NCI-H510A treated with DMSO at 0.1 percent for 48 hours (cell line): ENCODE data around the gene UBASH3B.
"Not testable (repeated sequence)": the region's sequence is repeated elsewhere in the genome, so short reads cannot be mapped to it uniquely, and the experiment has no call there.

Experiments
- DNase-seq: peaks from one replicate; lab custom pipeline; 2025; lab: John Stamatoyannopoulos, UW

UBASH3B gene, protein sequence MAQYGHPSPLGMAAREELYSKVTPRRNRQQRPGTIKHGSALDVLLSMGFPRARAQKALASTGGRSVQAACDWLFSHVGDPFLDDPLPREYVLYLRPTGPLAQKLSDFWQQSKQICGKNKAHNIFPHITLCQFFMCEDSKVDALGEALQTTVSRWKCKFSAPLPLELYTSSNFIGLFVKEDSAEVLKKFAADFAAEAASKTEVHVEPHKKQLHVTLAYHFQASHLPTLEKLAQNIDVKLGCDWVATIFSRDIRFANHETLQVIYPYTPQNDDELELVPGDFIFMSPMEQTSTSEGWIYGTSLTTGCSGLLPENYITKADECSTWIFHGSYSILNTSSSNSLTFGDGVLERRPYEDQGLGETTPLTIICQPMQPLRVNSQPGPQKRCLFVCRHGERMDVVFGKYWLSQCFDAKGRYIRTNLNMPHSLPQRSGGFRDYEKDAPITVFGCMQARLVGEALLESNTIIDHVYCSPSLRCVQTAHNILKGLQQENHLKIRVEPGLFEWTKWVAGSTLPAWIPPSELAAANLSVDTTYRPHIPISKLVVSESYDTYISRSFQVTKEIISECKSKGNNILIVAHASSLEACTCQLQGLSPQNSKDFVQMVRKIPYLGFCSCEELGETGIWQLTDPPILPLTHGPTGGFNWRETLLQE

GRCh38 chr11:122655527-122656072, at the start of gene UBASH3B:
Gene UBASH3B (plus strand): TSS chr11:122655722. CDS start chr11:122656050, 328 bp downstream.
- no peak for DNase-seq

- DNase-seq: not testable (repeated sequence)
These were observed 48.4 kb upstream of the UBASH3B start for GRCh38 chr11:122607162-122607561.

GRCh38 chr11:122612123-122612824, 43.2 kb upstream of the UBASH3B start:
- DNase-seq: no peak

DNA sequence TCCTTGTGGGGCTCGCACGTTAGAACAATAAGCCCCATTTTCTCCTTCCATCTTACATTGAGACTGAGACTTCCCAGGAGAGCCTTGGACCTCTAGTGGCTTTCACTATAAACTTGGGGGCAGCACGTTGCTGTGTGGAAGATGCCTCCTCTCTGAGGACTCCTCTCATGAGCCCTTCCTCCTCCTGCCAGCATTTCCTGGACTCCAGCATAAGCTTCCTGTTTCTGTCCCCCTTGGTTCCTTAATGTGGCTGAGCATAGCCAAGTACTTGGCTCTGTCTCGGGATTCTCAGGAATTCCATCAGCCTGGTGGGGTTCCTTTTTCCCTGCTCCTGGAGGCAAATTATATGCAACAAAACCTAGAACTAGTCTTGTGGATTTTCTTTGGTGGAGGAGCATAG, 38.8 kb upstream of the UBASH3B start:
- DNase-seq: no peak

DNA sequence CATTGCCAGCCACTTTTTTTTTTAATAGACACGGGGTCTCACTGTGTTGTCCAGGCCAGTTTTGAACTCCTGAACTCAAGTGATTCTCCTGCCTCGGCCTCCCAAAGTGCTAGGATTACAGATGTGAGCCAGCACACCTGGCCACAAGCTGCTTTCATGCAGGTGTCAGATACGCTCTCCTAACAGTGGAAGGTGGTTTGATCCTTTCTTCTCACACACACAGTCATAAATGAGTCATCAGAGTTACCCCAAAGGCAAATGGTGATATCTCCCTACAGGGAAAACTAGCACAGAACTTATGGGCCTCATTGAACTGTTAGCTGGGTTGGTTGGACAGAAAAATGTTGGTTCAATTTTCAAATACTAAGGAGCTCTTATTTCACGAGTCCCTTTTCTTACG, 38.2 kb upstream of the UBASH3B start:
- no peak for DNase-seq

DNA sequence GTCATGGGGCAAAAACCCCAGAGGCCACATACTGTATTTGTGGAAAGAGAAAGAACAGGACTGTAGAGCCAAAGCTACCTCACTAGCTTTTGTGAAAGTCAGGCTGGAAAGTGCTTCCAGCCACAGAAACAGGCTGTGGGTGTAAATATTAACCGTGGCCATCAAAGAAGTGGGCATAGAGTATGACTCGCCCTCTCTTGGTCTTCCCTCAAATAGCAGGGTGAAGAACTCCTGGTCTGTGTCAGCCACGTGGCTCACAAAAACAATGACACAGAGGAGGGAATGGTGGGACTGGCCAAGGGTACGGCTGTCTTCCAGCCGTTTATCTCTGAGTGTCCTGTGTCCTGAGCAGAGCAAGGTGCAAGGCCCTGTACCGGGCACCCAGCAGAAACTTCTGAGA, 37.6 kb upstream of the UBASH3B start:
- no peak for DNase-seq

DNA sequence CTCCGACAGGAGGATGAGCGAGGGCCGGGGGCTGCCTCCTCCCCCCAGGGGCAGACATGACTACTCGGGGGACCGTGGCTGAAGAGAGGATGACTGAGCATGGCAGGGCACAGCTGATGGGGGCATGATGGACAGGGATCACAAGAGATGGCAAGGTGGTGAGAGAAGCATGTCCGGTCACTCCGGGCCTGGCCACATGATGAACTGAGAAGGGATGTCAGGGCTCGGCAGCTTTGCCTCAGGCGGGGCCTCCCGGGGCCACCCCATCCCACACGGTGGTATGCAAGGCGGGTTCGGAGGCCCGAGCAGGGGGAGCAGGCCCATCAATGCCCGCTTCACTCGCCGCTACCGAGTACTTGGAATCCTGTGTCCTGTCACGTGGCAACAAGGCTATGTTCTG, 36.6 kb upstream of the UBASH3B start:
- DNase-seq: no peak

DNA sequence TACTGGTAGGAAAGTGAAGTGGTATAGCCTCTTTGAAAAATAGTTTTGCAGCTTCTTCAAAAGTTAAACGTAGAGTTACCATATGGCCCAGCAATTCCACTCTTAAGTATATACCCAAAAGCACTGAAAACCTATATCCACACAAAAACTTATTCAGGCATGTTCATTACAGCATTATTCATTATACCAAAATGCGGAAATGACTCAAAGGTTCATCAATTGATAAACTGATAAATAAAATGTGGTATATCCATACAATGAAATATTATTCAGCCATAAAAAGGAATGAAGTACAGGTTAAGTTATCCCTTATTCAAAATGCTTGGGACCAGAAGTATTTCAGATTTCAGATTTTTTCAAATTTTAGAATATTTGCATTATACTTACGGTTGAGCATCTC, 35.8 kb upstream of the UBASH3B start:
- no peak for DNase-seq

- DNase-seq: not testable (repeated sequence)
These were observed 30.0 kb upstream of the UBASH3B start for GRCh38 chr11:122625501-122625900.

GRCh38 chr11:122625976-122626665, 29.4 kb upstream of the UBASH3B start:
- DNase-seq: no peak

DNA sequence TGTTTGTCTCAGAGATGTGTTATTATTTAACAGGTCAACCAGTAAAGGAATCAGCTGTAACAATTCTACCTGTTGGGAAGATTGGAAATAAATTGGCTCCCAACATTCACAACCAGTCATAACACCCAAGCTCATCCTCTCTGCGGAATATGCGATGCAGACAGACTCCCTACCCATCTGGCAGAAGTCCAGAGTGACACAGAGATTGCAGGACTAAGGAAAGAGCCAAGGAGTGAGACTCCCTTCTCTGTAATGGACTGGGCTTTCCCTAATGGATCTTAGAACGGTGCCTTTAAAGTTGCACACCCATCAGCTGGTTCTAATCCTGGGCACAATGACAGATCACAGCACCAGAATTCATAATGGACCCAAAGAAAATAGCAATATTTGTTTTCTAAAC, 27.8 kb upstream of the UBASH3B start:
- no peak for DNase-seq

DNA sequence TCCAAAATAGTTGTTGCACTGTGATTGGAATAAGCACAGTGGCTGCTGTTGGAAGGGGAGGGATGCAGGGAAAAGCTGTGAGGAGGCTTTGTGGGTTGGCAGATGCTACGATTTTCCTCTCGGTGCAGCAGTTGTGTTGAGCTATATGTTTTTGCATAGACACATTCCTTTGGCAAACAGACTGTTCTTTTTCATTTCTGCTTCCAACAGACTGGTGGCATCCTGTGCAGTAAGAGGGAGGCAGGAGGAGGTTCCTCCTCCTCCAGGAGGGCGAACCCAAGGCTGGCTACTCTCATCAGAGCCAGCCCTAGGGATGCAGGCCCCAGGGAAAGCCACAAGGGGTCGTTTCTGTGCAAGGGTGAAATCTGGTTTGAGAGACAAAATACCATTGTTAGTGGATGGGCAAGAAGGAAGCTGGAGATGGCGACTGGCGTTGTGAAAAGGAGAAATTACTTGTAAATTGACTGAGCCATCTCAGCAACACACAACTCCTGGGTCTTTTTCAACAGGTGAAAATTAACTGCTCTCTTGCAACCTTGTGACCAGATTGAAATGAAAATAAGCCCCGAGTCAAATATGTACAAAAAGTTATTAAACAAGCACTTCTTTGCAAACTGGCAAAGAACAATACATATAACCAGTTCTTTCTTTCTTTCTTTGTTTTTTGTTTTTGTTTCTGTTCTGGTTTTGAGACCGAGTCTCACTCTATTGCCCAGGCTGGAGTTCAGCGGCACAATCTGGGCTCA, 26.5 kb upstream of the UBASH3B start:
- no peak for DNase-seq

GRCh38 chr11:122632181-122632824, 23.2 kb upstream of the UBASH3B start:
- DNase-seq: no peak

- DNase-seq: no peak
These were observed 22.2 kb upstream of the UBASH3B start for GRCh38 chr11:122633219-122633829.

- DNase-seq: no peak
These were observed 21.0 kb upstream of the UBASH3B start for GRCh38 chr11:122634501-122634900.

GRCh38 chr11:122637541-122637940, 18.0 kb upstream of the UBASH3B start:
- DNase-seq: no peak

DNA sequence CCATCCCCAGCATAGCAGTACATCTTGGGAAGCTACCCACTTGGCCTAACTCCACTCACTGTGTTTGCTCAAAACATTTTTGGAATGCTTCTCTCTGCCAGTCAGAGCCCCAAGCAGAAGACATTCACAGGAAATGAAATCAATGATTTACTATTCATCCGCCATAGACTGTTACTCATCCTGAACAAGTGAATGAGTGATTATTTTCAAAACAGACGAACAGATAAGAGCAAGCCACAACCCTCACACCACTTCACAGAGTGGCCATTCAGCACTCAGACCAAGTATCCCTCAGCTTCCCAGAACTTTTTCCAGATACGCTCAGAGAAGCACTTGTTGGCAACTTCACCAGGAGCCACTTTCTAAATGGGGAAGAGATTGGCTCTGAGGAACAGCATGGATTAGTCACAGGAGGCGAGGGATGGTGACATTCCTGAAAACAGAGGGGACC, 13.0 kb upstream of the UBASH3B start:
- no peak for DNase-seq

GRCh38 chr11:122642971-122643370, 12.6 kb upstream of the UBASH3B start:
- DNase-seq: no peak

GRCh38 chr11:122645847-122646246, 9.7 kb upstream of the UBASH3B start:
- no peak for DNase-seq
